Stimulated activated CD8-positive, alpha-beta memory T cell treated with anti-CD3 and anti-CD28 coated beads, Interleukin-12 subunit alpha, Interleukin-12 subunit beta, amount 100 ng/mL, for 1 hour (primary cell): Measurements from ENCODE around the gene SIM1.

Experiments
- DNase-seq: peaks from one replicate; pipeline ENCODE4 v3.0.0-alpha.2; 2020; ENCODE audit warnings: low read depth

SIM1 gene, protein sequence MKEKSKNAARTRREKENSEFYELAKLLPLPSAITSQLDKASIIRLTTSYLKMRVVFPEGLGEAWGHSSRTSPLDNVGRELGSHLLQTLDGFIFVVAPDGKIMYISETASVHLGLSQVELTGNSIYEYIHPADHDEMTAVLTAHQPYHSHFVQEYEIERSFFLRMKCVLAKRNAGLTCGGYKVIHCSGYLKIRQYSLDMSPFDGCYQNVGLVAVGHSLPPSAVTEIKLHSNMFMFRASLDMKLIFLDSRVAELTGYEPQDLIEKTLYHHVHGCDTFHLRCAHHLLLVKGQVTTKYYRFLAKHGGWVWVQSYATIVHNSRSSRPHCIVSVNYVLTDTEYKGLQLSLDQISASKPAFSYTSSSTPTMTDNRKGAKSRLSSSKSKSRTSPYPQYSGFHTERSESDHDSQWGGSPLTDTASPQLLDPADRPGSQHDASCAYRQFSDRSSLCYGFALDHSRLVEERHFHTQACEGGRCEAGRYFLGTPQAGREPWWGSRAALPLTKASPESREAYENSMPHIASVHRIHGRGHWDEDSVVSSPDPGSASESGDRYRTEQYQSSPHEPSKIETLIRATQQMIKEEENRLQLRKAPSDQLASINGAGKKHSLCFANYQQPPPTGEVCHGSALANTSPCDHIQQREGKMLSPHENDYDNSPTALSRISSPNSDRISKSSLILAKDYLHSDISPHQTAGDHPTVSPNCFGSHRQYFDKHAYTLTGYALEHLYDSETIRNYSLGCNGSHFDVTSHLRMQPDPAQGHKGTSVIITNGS

DNA sequence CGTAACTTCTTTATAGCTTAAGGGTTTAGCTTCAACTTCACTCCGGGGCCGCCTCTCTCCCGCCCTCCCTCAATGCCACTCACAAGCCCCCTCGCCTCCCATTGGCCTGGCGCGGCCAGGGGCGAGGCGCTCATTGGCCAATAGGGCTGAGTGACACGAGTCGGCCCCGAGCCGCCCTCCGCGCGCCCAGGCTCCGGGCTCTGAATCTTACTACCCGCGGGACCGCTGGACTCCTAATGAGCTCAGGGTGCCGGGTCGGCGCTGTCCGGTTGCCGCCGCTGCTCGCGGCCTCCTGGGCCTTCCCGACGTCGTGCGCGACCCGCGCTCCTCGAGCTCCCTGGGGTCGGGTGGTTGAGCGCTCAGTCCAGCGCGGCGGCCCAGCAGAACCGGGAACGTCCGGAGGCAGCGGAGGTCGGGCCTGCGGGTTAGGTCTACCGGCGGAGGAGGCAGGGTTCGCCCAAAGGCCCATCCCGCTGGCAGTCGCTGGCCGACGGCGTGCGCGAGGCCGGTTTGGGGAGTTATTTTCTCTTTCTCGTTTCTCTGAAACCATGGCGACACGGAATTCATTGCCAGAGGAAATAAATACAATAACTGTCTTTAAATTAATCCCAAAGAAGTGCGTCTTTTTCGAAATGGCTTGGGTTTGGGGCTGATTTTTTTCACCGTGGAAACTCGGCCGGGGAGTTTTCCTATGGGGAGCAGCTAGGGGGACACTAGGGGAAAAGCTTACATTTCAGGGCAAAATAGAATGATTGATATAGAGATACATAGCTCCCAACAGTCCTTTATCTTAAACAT is at the start of gene SIM1:
Gene SIM1, minus strand, starts transcription at position 19 of the 798 bp plus-strand sequence. CDS start 1,453 bp downstream, outside the sequence.
- DNase-seq = no peak

DNA sequence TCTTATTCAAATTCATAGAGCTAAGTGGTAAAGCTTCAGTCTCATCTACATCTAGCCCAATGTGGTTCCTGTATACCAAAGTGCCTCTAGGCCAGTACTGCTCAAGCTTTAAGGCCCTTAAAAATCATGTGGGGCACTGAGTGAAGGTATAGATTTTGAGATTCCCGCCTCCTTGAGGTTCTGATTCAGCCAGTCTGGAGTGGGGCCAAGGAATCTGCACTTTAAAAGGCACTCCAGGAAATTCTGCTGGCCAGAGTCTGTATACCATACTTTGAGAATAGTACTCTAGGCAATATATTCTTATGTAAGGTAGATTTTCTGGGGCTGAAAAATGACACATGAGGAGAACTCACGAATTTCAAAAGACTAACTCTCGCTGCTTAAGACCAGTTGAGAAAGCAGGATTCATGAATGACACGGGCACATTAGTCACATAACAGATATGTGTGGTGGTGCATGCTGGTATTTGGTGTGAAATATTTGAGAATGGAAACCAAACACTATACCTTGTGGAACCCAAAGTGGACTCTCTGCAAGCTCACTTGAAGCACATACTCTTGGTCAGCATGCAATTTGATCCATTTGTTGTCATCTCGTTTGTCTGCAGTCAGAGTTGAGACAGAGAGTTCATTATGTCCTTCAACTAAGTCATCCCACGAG is 47.6 kb upstream of the SIM1 start:
- DNase-seq = no peak

DNA sequence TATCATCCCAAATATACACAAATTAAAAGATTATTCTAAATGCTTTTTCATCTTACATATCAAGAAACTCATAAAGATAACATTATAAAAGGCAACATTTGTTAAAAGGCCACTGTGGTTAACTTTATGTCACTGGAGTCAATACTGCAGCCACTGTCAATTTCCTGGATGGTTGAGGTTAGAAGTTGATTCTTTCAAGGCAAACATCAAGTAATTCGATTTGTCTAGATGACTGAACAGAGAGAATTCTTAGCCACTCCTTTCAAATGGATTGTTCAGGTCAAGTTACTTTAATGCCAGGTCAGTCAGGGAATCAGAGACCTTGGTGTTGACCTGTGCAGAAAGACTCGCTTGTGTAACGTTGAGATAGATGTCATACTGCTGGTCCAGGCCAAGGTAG is 44.4 kb upstream of the SIM1 start:
- no peak for DNase-seq

DNA sequence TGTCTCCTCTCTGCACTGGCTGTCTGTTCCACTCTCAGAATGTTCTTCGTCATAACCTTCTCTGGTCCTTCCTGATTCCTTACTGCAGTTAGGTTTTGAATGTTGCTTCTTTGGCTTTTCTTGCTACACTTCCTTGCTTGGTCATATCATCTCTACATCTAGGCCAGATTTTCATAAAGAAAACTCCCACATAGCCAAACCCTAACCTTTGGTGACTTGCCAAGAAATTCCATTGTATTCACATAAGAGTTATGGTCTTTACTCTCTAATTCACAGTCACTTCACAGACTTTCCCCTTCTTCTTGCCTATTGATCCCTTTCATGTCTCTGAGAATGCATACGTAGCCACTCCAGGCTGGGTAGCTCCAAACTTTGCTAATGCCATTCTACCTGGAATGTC is 41.9 kb upstream of the SIM1 start:
- no peak for DNase-seq

DNA sequence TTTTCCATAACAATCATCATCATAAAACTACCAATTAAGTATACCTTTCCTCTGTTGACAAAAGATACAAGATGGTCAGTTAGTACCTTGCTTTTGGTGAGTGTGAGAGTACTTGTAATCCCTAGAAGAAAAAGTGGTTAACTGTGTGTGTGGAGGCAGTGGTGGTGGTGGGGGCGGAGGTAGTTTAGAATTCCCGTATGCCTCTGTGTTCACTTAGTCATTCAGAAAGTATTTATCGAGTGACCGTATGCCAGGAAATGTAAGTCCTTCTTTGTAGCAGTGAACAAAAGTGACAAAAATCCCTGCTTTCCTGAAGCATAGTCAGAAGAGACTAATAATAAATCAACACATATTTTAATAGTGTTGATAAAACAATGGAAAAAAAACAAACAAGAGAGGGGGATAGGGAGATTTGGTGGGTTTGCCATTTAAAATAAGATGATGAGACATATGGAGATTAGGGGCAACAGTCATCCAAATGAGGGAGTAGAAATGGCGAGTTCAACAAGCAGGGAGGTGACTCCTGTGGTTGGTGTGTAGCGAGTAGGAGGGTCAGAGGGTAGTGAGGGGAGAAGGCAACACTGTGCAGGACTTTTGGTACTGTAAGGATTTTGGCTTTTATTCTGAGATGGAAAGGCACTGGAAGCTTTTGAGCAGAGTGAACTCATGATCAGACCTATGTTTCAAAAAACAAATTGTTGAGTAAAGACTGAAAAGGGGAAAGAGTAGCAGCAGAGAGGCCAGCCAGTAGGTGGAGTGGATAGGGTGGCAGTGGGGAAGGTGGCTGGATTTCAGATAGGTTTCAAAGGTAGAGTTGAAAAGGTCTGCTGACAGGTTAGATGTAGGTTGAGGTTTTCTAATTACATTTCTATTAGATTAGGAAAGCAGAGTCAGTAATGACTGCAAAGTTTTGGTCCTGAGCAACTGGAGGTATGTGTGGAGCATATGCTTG is 40.3 kb upstream of the SIM1 start:
- no peak for DNase-seq

DNA sequence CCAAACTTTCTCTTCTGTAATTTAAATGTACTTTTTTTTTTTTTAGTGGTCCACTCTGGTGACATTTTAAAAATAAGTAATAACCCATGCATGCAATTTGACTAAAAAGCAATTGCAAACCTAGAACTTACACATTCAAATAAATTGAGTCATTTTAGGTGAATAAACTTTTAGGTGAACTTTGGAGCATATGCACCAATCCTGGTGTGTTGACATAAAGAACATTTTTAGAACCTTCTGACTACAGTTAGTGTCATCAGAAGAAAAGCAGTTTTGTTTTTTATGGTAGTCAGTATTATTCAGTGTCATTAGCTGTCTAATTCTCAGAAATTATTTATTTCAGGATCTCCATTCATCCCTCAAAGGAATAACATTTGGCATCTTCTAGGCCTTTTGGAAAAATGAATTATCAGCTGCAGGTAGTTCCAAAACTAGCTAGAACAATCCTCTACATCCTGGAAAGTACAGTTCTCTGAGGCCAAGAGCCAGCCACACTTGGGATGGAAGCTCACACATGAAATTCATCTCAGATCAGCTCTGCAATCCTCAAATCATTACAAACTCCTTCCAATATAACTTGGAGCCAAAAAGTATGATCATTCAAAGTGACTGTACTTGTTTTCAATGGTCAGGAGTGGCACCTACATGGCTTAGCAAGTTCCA is 38.5 kb upstream of the SIM1 start:
- DNase-seq = no peak

DNA sequence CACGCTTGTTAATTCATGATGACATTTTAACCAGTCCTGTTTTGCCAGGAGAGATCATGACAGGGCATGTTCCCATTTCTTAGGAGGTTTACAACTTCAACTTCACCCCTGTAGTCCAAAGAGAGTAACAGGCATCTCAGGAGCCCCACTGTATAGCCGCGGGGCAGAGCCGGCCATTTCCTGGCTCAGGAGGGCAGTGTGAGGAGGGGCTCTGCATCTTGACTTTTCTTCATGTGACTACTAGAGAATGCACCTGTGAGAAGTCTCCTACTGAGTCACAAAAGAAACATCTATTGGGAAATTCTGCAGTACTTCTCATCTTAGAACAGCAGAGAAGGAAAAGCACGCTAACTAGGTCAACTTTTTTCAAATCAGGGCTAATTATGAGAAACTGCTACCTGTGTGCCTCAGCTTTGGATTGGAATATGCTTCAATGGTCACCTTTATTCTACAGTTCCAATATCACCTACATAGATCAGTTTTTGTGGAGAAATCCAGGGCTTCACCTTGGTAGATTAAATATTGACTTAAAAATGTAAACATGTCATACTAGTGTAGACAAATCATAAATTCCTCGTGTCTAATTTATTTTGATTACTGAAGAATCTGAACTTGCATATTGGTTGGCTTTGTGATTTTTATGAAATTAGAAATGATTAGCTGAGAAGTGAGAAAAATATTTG is 28.6 kb upstream of the SIM1 start:
- DNase-seq = no peak

DNA sequence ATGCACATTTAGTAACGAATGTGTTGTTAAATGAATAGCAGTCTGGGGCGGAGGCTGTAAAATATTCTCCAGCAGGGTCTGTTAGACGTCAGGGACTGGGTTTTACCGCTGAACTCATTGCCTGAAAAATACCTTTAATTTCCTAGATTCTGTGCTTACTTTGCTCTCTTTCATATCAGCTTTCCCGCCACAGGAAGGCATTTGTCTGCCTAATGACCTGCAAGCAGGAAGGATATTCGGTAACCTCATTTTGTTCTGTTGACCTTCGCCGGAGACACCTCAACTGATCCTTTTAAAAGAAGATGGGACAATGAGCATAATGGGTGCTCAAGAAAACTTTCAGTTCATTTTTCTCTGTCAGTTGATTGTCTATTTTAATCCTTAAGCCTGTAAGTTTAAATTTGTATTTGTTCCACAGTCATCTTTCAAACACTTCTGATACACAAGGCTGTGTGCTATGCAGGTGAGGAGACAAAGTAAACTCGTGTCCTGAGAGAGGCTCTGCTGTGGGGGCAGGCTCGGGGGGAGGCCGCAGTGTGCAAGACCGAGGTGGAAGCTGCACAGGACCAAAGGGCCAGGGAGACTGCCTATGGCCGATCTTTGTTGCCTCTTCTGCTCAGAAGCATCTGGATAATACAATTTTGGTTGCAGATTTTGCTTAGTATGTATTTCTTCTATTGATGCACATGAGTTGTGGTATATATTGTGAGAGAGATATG is 27.4 kb upstream of the SIM1 start:
- no peak for DNase-seq

DNA sequence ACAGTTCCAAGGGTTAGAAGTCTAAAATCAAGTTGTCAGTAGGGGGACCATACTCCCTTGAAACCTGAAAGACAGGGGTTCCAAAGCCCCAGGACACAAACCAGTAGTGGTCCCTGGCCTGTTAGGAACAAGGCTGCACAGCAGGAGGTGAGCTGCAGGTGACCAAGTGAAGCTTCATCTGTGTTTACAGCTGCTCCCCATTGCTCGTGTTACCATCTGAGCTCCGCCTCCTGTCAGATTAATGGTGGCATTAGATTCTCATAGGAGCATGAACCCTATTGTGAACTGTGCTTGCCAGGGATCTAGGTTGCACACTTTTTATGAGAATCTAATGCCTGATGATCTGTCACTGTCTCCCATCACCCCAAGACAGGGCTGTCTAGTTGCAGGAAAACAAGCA is 25.3 kb upstream of the SIM1 start:
- no peak for DNase-seq

DNA sequence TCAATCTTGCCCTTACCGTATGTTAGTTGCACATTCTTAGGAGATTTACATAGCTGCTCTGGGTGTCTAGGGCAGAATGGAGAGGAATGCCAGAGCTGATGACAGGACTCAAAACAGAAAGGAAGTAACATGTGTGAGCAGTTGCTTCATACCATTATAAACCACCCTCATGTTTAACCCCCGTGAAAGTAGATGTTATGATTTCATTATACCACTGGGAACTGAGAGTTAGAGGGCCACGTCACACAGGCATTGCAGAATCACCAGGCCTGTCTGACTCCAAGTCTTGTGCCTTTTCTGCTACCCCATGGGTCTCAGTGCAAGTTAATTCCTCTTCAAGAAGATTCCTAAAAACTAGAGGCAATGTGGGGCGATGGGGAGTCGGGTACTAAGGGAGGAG is 23.5 kb upstream of the SIM1 start:
- no peak for DNase-seq

DNA sequence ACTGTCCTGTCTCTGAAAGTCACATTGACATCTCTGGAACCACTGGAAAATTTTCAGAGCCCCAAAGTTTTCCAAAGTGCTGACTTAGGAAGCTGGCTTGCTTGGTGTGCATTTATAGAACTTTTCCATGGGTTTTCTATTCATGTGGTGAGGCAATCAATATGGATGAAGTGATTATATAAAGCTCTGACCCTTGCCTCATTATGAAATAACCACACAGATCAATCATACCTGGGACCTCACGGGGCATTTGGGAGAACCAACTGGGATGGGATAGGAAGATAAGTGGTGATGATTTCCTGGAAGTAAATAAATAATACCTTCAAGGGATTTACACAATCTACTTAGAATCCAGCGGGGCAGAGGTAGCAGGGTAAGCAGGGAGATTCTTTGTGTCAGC is 22.9 kb upstream of the SIM1 start:
- no peak for DNase-seq

DNA sequence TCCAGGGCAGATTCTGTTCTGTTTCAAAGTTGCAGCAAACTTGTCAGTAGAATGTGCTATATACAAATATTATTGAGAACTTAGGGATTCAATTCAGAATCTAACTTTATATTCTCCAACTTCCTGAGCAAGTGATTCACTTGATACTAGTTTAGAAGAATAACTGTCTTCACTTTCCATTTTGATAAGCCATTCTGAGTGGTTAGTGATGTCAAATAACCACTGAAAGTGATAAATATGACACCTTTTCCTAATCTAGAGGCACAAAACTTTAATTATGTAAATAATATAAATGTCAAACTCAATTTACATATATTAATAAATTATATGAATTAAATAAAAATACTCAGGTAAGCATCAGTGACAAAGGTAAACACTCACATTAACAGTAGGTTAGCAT is 20.5 kb upstream of the SIM1 start:
- no peak for DNase-seq

DNA sequence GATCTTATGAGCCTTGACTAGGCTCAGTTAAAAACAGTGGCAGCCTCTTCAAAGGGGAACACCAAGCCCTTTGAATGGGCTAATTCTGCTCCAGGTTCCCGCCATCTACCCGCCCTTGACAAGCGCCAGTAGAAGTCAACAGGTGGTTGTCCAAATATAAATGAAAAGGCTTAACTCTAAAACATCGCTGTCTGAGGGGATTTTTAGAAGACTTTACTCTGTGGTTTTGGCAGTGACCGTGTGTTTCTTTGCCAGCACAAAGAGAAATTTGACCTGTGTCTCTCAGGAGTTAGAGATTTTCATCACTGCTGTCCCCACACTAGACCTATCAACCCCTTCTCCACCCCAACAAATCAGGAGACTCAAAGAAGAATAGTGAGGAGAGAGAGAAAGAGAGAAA is 19.8 kb upstream of the SIM1 start:
- no peak for DNase-seq

DNA sequence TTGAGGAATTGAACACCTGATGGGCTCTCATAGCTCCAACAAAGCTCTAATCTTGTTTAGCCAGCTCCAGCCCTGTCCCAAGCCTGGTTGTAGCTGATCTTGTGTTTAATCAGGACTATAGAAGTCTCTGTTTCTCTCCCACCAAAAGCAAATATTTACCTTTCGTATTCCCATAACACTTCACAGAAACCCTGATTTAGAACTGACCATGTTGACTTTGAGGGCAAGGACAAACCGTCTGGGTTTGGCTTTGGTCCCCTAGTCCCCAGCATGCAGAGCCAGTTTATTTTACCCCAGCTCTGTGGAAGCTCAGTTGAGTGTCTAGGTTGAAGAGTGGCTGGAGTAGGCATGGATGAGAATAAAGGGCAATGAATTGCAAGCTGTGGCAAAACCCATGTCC is 18.0 kb upstream of the SIM1 start:
- DNase-seq = no peak

DNA sequence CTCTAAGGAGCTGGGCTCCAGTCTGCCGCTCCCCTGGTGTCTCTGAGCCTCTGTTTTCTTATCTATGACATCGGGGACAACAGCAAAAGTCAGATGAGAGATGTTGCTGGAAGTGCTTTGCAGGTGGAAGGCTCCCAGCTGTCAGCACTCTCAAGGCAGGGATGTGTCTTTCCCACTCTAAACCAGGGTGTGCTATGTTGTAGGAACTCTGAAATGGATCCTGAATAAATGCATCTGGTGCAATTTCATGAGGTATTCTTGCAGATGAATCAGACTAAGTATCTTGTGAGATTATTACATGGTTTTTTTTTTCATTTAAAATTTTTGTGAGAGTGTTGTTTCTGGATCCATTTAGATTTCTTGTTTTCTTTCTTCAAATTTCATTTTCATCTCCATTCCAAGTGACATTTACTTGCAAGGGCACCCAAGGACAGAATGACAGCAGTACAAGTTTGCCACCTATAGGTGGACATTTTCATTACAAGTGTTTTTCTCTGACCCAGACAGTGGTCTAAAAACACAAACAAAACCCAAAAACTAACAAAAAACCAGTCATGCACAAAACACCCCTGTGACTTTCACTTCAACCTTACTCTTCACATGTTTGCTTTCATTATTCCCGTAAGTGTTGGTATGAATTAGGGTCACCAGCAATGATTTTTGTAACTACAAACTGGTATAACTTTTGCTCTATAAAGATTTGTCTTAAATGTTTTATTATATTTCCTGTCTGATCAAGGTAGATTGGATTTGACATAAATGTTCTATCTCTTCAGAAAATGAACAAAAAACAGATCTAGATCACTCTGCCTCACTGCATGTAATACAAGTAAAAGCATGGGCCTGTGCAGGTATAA is 14.7 kb upstream of the SIM1 start:
- DNase-seq = no peak

DNA sequence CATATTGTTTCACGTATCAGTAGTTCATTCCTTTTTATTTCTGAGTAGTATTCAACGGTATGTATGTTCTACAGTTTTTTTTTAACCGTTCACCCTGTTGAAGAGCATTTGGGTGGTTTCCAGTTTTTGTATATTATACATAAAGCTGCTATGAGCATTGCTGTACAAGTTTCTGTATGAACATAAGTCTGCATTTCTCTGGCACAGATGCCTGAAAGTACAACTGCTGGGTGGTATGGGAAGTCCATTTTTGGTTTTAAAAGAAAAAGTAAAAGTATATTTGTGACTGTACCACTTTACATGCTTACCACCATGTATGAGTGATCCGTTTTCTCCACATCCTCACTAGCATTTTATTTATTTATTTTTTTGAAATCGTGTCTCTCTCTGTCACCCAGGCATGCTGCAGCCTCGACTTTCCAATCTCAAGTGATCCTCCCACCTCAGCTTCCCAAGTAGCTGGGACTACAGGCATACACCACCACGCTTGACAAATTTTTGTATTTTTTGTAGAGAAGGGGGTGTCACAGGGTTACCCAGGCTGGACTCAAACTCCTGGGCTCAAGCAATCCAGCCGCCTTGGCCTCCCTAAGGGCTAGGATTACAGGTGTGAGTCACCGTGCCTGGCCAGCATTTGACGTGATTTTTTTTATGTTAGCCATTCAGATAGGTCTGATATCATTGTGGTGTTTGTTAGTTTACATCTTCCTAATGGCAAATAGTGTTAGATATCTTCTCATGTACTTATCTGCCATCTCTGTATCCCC is 11.0 kb upstream of the SIM1 start:
- DNase-seq = no peak

DNA sequence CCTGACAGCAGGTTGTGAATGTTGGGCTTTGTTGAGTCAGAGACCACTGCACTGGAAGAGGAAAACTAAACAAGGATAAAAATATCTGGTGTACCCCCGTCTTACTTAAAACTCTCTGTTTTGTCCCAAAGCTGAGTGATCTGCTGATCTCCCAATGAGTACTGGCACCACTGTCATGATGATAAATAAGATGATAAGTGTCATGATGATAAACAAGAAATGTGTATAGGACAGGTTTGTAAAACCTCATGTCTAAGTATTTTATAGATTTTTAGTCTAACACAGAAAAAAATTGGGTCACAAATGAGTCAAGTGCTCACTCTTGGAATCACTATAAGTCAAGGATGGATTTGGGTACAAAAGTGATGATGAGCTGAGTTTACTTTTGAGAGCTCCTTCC is 8.5 kb upstream of the SIM1 start:
- DNase-seq = no peak
